ENCODE results near the gene HOXA9.

Gene HOXA9

GRCh38 chr7:27151931-27152815 lies 13.2 kb downstream of the HOXA9 start, which contains the start of gene HOXA3:
Gene HOXA3 (minus strand): TSS chr7:27152583. CDS start chr7:27110640, 41,943 bp downstream.
- peak; percentile 79 for DNase-seq (ENCODE audit: low spot score)

GRCh38 chr7:27151341-27151930 lies 13.9 kb downstream of the HOXA9 start:
- no peak for DNase-seq (ENCODE audit: low spot score)

- DNase-seq (ENCODE audit: low spot score) = peak; percentile 90
Observed at GRCh38 chr7:27150568-27151340, 14.6 kb downstream of the HOXA9 start.

- DNase-seq (ENCODE audit: low spot score) = peak; percentile 10
Observed at GRCh38 chr7:27149842-27150567, 15.3 kb downstream of the HOXA9 start.

- peak; percentile 60 for DNase-seq (ENCODE audit: low spot score)
Observed at GRCh38 chr7:27148756-27149641, 16.3 kb downstream of the HOXA9 start.

- DNase-seq (ENCODE audit: low spot score) = peak; percentile 87
Observed at GRCh38 chr7:27148031-27148755, 17.1 kb downstream of the HOXA9 start.

- DNase-seq (ENCODE audit: low spot score) = peak; percentile 78
Observed at GRCh38 chr7:27147199-27148030, 17.9 kb downstream of the HOXA9 start, which contains the start of gene HOXA6. Gene HOXA6 (minus strand): TSS chr7:27147774. CDS start chr7:27147749, 25 bp downstream.

GRCh38 chr7:27146491-27147198 lies 18.7 kb downstream of the HOXA9 start:
- DNase-seq (ENCODE audit: low spot score) = peak; percentile 53

- DNase-seq (ENCODE audit: low spot score) = no peak
Observed at GRCh38 chr7:27145914-27146412, 19.4 kb downstream of the HOXA9 start.

GRCh38 chr7:27145165-27145913 lies 20.0 kb downstream of the HOXA9 start:
- DNase-seq (ENCODE audit: low spot score) = no peak

GRCh38 chr7:27144781-27145164 lies 20.6 kb downstream of the HOXA9 start:
- DNase-seq (ENCODE audit: low spot score) = no peak

- no peak for DNase-seq (ENCODE audit: low spot score)
Observed at GRCh38 chr7:27143950-27144780, 21.2 kb downstream of the HOXA9 start.

GRCh38 chr7:27143023-27143949 lies 22.1 kb downstream of the HOXA9 start, which contains the start of gene HOXA5:
Gene HOXA5 (minus strand): TSS chr7:27143681. CDS start chr7:27143607, 74 bp downstream.
- peak; percentile 97 for DNase-seq (ENCODE audit: low spot score)

- no peak for DNase-seq (ENCODE audit: low spot score)
Observed at GRCh38 chr7:27142580-27143022, 22.7 kb downstream of the HOXA9 start.

- peak; percentile 67 for DNase-seq (ENCODE audit: low spot score)
Observed at GRCh38 chr7:27141923-27142579, 23.3 kb downstream of the HOXA9 start.
